H1 (cell line): ENCODE data around the gene IGF2BP3. TPM values are rescaled to one million over a fixed set of nuclear protein-coding genes. Genes with fewer than 3 reads are reported as not detected.

Experiments
- CTCF ChIA-PET: fragments of 300-600 bp; sonication (Branson Sonifier 250); formaldehyde crosslinking; loops from one replicate; lab custom pipeline; 2021; ENCODE audit not compliant: partially characterized antibody; lab: Charles Lee
- POLR2A ChIA-PET: fragments of 300-600 bp; sonication (Branson Sonifier 250); formaldehyde crosslinking; loops from one replicate; lab custom pipeline; 2021; ENCODE audit warnings: inconsistent platforms; ENCODE audit not compliant: partially characterized antibody; lab: Charles Lee
- DNase-seq, 2 experiments: peaks; one replicate each; pipeline versions ENCODE4 v3.0.0 to v3.0.0-alpha.2; 2010 to 2022; ENCODE audit warnings: low spot score in 2 of 2, low read depth in 1 of 2, mixed read lengths in 1 of 2
- FAIRE-seq: peaks from 2 replicates; lab custom pipeline; 2011; peaks lifted over from hg19 to GRCh38; lab: Jason Lieb, UNC
- H2AFZ ChIP-seq: 2 replicates; pipeline ENCODE4 v1.8.1; 2012; ENCODE audit warnings: low read length, inconsistent platforms
- H2AK5ac ChIP-seq: 2 replicates; pipeline ENCODE4 v1.6.1; 2013; ENCODE audit warnings: low read depth, low read length
- H2BK120ac ChIP-seq: replicated peaks from 2 replicates; pipeline ENCODE3; 2013; ENCODE audit warnings: low read depth, low read length, inconsistent platforms
- H2BK12ac ChIP-seq: 2 replicates; pipeline ENCODE4 v1.6.1; 2013; ENCODE audit warnings: low read depth, low read length
- H2BK15ac ChIP-seq: 2 replicates; pipeline ENCODE4 v1.6.1; 2013; ENCODE audit warnings: low read length
- H2BK20ac ChIP-seq: 2 replicates; pipeline ENCODE4 v1.6.1; 2013; ENCODE audit warnings: low read length
- H2BK5ac ChIP-seq: 2 replicates; pipeline ENCODE4 v1.6.1; 2013; ENCODE audit warnings: low read depth, low read length
- H3K14ac ChIP-seq: 2 replicates; pipeline ENCODE4 v1.6.1; 2013; ENCODE audit warnings: inconsistent platforms; ENCODE audit not compliant: insufficient read length
- H3K18ac ChIP-seq: 2 replicates; pipeline ENCODE4 v1.6.1; 2013; ENCODE audit warnings: low read length; ENCODE audit errors: extremely low read depth
- H3K23ac ChIP-seq: 2 replicates; pipeline ENCODE4 v1.6.1; 2013; ENCODE audit warnings: inconsistent platforms; ENCODE audit not compliant: insufficient read length
- H3K23me2 ChIP-seq: 2 replicates; pipeline ENCODE4 v1.6.1; 2013; ENCODE audit warnings: low read depth, low read length
- H3K27ac ChIP-seq: 2 replicates; pipeline ENCODE4 v1.6.1; 2011; ENCODE audit warnings: low read depth, low read length, inconsistent platforms
- H3K27me3 ChIP-seq, 4 experiments: replicated peaks in 1 of 4; 1 replicate in 1 of 4; 2 replicates in 3 of 4; pipeline versions ENCODE4 v1.6.1 to v1.8.1; 2011 to 2013; ENCODE audit warnings: low read length in 3 of 4, mild to moderate bottlenecking in 3 of 4, inconsistent platforms in 2 of 4, mixed read lengths in 2 of 4, moderate library complexity in 1 of 4; ENCODE audit not compliant: control insufficient read depth in 3 of 4, insufficient read depth in 3 of 4; ENCODE audit errors: extremely low read depth in 1 of 4
- H3K36me3 ChIP-seq, 4 experiments: 2 replicates each; pipeline versions ENCODE4 v1.6.1 to v1.8.1; 2011 to 2013; ENCODE audit warnings: mild to moderate bottlenecking in 4 of 4, low read length in 3 of 4, moderate library complexity in 2 of 4, control low read depth in 1 of 4, inconsistent platforms in 1 of 4; ENCODE audit not compliant: insufficient read depth in 4 of 4, control insufficient read depth in 2 of 4
- H3K4ac ChIP-seq: replicated peaks from 2 replicates; pipeline ENCODE3; 2013; ENCODE audit warnings: low read length, low read depth, mixed read lengths, inconsistent platforms; ENCODE audit not compliant: insufficient read length
- H3K4me1 ChIP-seq, 4 experiments: replicated peaks in 1 of 4; 1 replicate in 1 of 4; 2 replicates in 3 of 4; pipeline versions ENCODE4 v1.6.1 to v1.8.1; 2011 to 2013; ENCODE audit warnings: low read length in 3 of 4, inconsistent platforms in 2 of 4, mixed read lengths in 1 of 4; ENCODE audit not compliant: insufficient read depth in 4 of 4, control insufficient read depth in 3 of 4
- H3K4me2 ChIP-seq, 2 experiments: 2 replicates each; pipeline versions ENCODE4 v1.6.1 to v1.8.1; 2011 to 2013; ENCODE audit warnings: low read depth in 2 of 2, low read length in 2 of 2, control low read depth in 1 of 2, inconsistent platforms in 1 of 2, mild to moderate bottlenecking in 1 of 2; ENCODE audit not compliant: insufficient read depth in 1 of 2
- H3K4me3 ChIP-seq, 4 experiments: fragments of 200-600, 300-600 bp in 1 of 4; sonication (generic), shearing (Covaris generic), sonication (Bioruptor Twin) in 1 of 4; 2 replicates each; pipeline versions ENCODE4 v1.5.1 to v1.8.1; 2011 to 2016; ENCODE audit warnings: low read length in 4 of 4, low read depth in 3 of 4, control low read depth in 2 of 4, inconsistent platforms in 2 of 4, mild to moderate bottlenecking in 2 of 4, mixed read lengths in 1 of 4, moderate library complexity in 1 of 4; ENCODE audit not compliant: insufficient read depth in 2 of 4; ENCODE audit errors: extremely low read depth in 1 of 4
- H3K56ac ChIP-seq: replicated peaks from 2 replicates; pipeline ENCODE3; 2013; ENCODE audit warnings: low read depth, mild to moderate bottlenecking, mixed read lengths, low read length, inconsistent platforms; ENCODE audit not compliant: insufficient read length
- H3K79me1 ChIP-seq: 2 replicates; pipeline ENCODE4 v1.6.1; 2013; ENCODE audit warnings: low read depth, low read length, control low read depth
- H3K79me2 ChIP-seq, 2 experiments: 2 replicates each; pipeline versions ENCODE4 v1.6.1 to v1.8.1; 2012 to 2013; ENCODE audit warnings: low read length in 2 of 2, mild to moderate bottlenecking in 2 of 2, inconsistent platforms in 1 of 2; ENCODE audit not compliant: insufficient read depth in 2 of 2, control insufficient read depth in 1 of 2
- H3K9ac ChIP-seq, 4 experiments: replicated peaks in 1 of 4; 1 replicate in 1 of 4; 2 replicates in 3 of 4; pipeline versions ENCODE4 v1.6.1 to v1.8.1; 2011 to 2013; ENCODE audit warnings: low read depth in 3 of 4, low read length in 3 of 4, control low read depth in 2 of 4, mild to moderate bottlenecking in 2 of 4, moderate library complexity in 2 of 4, inconsistent platforms in 1 of 4; ENCODE audit errors: extremely low read depth in 1 of 4
- H3K9me3 ChIP-seq, 2 experiments: 2 replicates each; pipeline versions ENCODE4 v1.6.1 to v1.8.1; 2012 to 2013; ENCODE audit warnings: mild to moderate bottlenecking in 2 of 2, moderate library complexity in 2 of 2, control low read depth in 1 of 2, inconsistent platforms in 1 of 2, low read depth in 1 of 2, low read length in 1 of 2, mixed read lengths in 1 of 2; ENCODE audit not compliant: insufficient read depth in 2 of 2
- H4K20me1 ChIP-seq, 2 experiments: replicated peaks in 1 of 2; 2 replicates each; pipeline versions ENCODE3 to v1.8.1; 2011 to 2013; ENCODE audit warnings: inconsistent platforms in 2 of 2, low read length in 2 of 2, mild to moderate bottlenecking in 1 of 2; ENCODE audit not compliant: insufficient read depth in 2 of 2, control insufficient read depth in 1 of 2
- H4K5ac ChIP-seq: 2 replicates; pipeline ENCODE4 v1.6.1; 2013; ENCODE audit warnings: low read length, low read depth, mixed read lengths, inconsistent platforms; ENCODE audit not compliant: insufficient read length
- H4K8ac ChIP-seq: 2 replicates; pipeline ENCODE4 v1.8.0; 2013; ENCODE audit warnings: mild to moderate bottlenecking, moderate library complexity, low read length, inconsistent platforms; ENCODE audit not compliant: insufficient read depth; ENCODE audit errors: extremely low read depth
- H4K91ac ChIP-seq: replicated peaks from 2 replicates; pipeline ENCODE3; 2013; ENCODE audit warnings: low read length, mixed read lengths, inconsistent platforms; ENCODE audit not compliant: insufficient read length
- EP300 ChIP-seq, 2 experiments: IDR thresholded peaks; 1 replicate in 1 of 2; 2 replicates in 1 of 2; pipeline ENCODE4 v1.6.1; 2011 to 2012; ENCODE audit warnings: low read depth in 2 of 2, low read length in 2 of 2, mild to moderate bottlenecking in 2 of 2, borderline replicate concordance in 1 of 2, inconsistent platforms in 1 of 2, moderate library complexity in 1 of 2
- JUND ChIP-seq: IDR thresholded peaks from 2 replicates; pipeline ENCODE4 v1.6.1; 2011; ENCODE audit warnings: mild to moderate bottlenecking, improper control_type of control experiment, low read length
- MAFK ChIP-seq: IDR thresholded peaks from 2 replicates; pipeline ENCODE4 v1.6.1; 2012; ENCODE audit warnings: low read depth, mild to moderate bottlenecking, improper control_type of control experiment, low read length
- SIN3A ChIP-seq, 2 experiments: IDR thresholded peaks in 1 of 2; conservative IDR thresholded peaks in 1 of 2; 2 replicates each; pipeline ENCODE4 v1.6.1; 2011 to 2012; ENCODE audit warnings: low read length in 2 of 2, improper control_type of control experiment in 1 of 2, low read depth in 1 of 2, mild to moderate bottlenecking in 1 of 2
- WGBS, 2 experiments: shearing (Covaris generic) in 1 of 2; methylation state at CpG; one replicate each; pipeline versions ENCODE4 v1.1.6 to v1.1.7; 2013 to 2015; ENCODE audit warnings: low lambda C conversion rate in 2 of 2, mixed read lengths in 2 of 2, inconsistent platforms in 1 of 2, low coverage in 1 of 2, missing lambda C conversion rate in 1 of 2; ENCODE audit not compliant: insufficient replicate concordance in 2 of 2, insufficient coverage in 1 of 2, insufficient read length in 1 of 2; ENCODE audit errors: extremely low coverage in 1 of 2, missing lambda C conversion rate in 1 of 2; 5-methylcytosine and 5-hydroxymethylcytosine counted together
- polyA plus RNA-seq, 7 experiments: library from polyadenylated mRNA; depleted of rRNA in 3 of 7; stranded (reverse) in 5 of 7; unstranded in 2 of 7; fragments of >200 nt in 5 of 7; fragments of 200-250 nt in 2 of 7; gene quantifications; 1 replicate in 5 of 7; 2 replicates in 1 of 7; 4 replicates in 1 of 7; pipeline versions ENCODE4 v1.2.1 to v1.2.3, GENCODE V29; 2011 to 2013; ENCODE audit warnings: missing spikeins in 2 of 7, mixed read lengths in 2 of 7
- total RNA-seq: library from RNA; stranded (reverse); fragmentation: NEBNext Ultra II Directional; extraction: Animal tissue kit (Norgen Biotek cat#: 25700); gene quantifications from 2 replicates; pipeline ENCODE4 v1.2.1, GENCODE V29; 2021
- TF ChIP-seq, protein P1 (sequence below), 3 experiments: IDR thresholded peaks; 1 replicate in 2 of 3; 2 replicates in 1 of 3; pipeline versions ENCODE4 v1.5.1 to v1.6.1; 2011; ENCODE audit warnings: low read length in 3 of 3, mild to moderate bottlenecking in 3 of 3, inconsistent platforms in 2 of 3, low read depth in 1 of 3, moderate library complexity in 1 of 3; ENCODE audit not compliant: insufficient read depth in 1 of 3; ENCODE audit errors: control extremely low read depth in 1 of 3
- TF ChIP-seq, protein P2 (sequence below): IDR thresholded peaks from 2 replicates; pipeline ENCODE4 v1.6.1; 2012; ENCODE audit warnings: low read length, inconsistent platforms

IGF2BP3 gene
- total and polyA plus RNA-seq, 2 of the 8 experiments (the other 6 are each of a cell fraction or from before 2014, with no cell fraction given) = 66.3 to 193 TPM

DNA sequence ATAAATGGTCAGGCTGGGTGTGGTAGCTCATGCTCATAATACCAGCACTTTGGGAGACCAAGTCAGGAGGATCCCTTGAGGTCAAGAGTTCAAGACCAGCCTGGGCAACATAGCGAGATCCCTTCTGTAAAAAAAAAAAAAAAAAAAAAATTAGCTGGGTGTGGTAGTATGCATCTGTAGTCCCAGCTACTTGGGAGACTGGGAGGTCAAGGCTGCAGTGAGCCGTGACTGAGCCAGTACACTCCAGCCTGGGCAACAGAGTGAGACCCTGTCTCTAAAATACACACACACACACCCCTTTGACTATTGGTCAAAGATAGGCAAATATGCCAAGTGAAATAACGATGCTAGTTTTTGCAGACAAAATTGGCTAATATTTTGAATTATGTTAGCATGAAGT is 80.6 kb downstream of the IGF2BP3 start:
- no peak for TF ChIP-seq JUND
- no peak for TF ChIP-seq EP300 (IDR thresholded peaks at IDR 0.05; ENCODE audit: borderline replicate concordance in 1 of 2, low read depth in 2 of 2, low read length in 2 of 2)
- TF ChIP-seq, protein P1, sequence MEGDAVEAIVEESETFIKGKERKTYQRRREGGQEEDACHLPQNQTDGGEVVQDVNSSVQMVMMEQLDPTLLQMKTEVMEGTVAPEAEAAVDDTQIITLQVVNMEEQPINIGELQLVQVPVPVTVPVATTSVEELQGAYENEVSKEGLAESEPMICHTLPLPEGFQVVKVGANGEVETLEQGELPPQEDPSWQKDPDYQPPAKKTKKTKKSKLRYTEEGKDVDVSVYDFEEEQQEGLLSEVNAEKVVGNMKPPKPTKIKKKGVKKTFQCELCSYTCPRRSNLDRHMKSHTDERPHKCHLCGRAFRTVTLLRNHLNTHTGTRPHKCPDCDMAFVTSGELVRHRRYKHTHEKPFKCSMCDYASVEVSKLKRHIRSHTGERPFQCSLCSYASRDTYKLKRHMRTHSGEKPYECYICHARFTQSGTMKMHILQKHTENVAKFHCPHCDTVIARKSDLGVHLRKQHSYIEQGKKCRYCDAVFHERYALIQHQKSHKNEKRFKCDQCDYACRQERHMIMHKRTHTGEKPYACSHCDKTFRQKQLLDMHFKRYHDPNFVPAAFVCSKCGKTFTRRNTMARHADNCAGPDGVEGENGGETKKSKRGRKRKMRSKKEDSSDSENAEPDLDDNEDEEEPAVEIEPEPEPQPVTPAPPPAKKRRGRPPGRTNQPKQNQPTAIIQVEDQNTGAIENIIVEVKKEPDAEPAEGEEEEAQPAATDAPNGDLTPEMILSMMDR (IDR thresholded peaks at IDR 0.05; ENCODE audit: control extremely low read depth in 1 of 3, insufficient read depth in 1 of 3, low read depth in 1 of 3, low read length in 3 of 3) = no peak
- TF ChIP-seq, protein P2, sequence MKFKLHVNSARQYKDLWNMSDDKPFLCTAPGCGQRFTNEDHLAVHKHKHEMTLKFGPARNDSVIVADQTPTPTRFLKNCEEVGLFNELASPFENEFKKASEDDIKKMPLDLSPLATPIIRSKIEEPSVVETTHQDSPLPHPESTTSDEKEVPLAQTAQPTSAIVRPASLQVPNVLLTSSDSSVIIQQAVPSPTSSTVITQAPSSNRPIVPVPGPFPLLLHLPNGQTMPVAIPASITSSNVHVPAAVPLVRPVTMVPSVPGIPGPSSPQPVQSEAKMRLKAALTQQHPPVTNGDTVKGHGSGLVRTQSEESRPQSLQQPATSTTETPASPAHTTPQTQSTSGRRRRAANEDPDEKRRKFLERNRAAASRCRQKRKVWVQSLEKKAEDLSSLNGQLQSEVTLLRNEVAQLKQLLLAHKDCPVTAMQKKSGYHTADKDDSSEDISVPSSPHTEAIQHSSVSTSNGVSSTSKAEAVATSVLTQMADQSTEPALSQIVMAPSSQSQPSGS = no peak
- TF ChIP-seq SIN3A (conservative IDR thresholded peaks at IDR 0.05 in 1 of 2, IDR thresholded peaks at IDR 0.05 in 1 of 2; ENCODE audit: low read depth in 1 of 2, low read length in 2 of 2) = no peak
- no peak for TF ChIP-seq MAFK
- no peak overlapping the region for H4K91ac ChIP-seq
- peaks cover 0 to 96% of the 10 kb centered on the region in 2 experiments; a peak in 3 of 4 replicates for H3K79me2 ChIP-seq
- H3K4me2 ChIP-seq = no peak overlapping the region
- H3K36me3 ChIP-seq = peaks cover 0 to 33% (median 8%) of the 10 kb centered on the region in 4 experiments; a peak in 7 of 8 replicates
- no peak overlapping the region for H4K5ac ChIP-seq
- H3K23me2 ChIP-seq = no peaks in the 10 kb centered on the region
- H4K8ac ChIP-seq = no peak overlapping the region
- H4K20me1 ChIP-seq = peaks cover 14 to 17% of the 10 kb centered on the region in 2 experiments
- ChIA-PET POLR2A (no interaction called here), CTCF (interaction anchor here (0.8 to 1.9 kb wide), 3 partner anchors 9 to 72 kb away, joined by 3 to 8 read pairs (median 4); no protein-coding TSS in a partner anchor)
- no peak overlapping the region for H2AFZ ChIP-seq
- no peak overlapping the region for H2BK5ac ChIP-seq
- DNase-seq (no peak), FAIRE-seq (no peak)
- H3K9ac ChIP-seq = no peak overlapping the region
- no peak overlapping the region for H3K56ac ChIP-seq
- H2BK15ac ChIP-seq = no peak overlapping the region
- no peaks in the 10 kb centered on the region for H3K9me3 ChIP-seq
- H3K14ac ChIP-seq = no peak overlapping the region
- H2BK12ac ChIP-seq = no peak overlapping the region
- H2BK20ac ChIP-seq = no peak overlapping the region
- H2BK120ac ChIP-seq = no peak overlapping the region
- WGBS, 2 experiments = 94% methylated on average over 3 of the region's 3 CpGs; no CpG with 5 or more reads in 1 of the 2 experiments
- no peak overlapping the region for H3K4me3 ChIP-seq
- H3K18ac ChIP-seq = no peak overlapping the region
- no peak overlapping the region for H2AK5ac ChIP-seq
- no peak overlapping the region for H3K4ac ChIP-seq
- H3K27me3 ChIP-seq = no peaks in the 10 kb centered on the region
- H3K79me1 ChIP-seq = peaks cover 6% of the 10 kb centered on the region
- H3K4me1 ChIP-seq = peaks cover 0 to 5% (median 0%) of the 10 kb centered on the region in 4 experiments; a peak in 1 of 7 replicates
- no peak overlapping the region for H3K27ac ChIP-seq
- H3K23ac ChIP-seq = no peak overlapping the region
